HG03066 (cell line): ENCODE data around the gene TMEFF1.
"Not testable (repeated sequence)": the region's sequence is repeated elsewhere in the genome, so short reads cannot be mapped to it uniquely, and the experiment has no call there.

Experiments used
- ATAC-seq: cut with Tn5 transposase; IDR thresholded peaks from one replicate; pipeline ENCODE4 v1.9.1; 2021; ENCODE audit warnings: low read depth; ENCODE audit not compliant: unreplicated experiment

TMEFF1 gene, protein sequence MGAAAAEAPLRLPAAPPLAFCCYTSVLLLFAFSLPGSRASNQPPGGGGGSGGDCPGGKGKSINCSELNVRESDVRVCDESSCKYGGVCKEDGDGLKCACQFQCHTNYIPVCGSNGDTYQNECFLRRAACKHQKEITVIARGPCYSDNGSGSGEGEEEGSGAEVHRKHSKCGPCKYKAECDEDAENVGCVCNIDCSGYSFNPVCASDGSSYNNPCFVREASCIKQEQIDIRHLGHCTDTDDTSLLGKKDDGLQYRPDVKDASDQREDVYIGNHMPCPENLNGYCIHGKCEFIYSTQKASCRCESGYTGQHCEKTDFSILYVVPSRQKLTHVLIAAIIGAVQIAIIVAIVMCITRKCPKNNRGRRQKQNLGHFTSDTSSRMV

DNA sequence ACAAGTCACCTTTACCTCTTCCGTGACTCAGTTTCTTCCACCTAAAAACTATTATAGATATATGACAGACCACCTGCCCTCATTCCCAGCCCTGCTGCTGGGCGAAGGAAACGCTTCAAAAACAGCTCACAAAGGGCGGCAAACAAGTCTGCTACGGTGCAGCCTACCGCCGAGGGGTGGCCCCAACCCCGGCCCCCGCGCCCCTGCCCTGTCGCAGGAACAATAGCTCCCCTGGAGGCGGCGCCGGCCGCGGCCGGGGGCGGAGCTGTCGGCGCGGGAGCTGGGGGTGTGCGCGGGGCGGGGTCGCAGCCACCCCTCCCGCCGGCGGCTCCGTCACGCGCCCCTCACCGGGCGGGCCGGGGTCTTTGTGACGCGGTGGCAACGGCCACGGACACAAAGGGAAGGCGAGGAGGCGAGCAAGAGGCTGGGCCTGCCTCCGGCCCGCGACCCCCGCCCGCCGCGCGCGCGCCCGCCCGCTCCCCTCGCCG lies at the start of gene TMEFF1:
TSS of gene TMEFF1 (plus strand) at position 362 of the 488 bp plus-strand sequence. CDS start 396 bp downstream, outside the sequence.
- peak; percentile 42 for ATAC-seq

DNA sequence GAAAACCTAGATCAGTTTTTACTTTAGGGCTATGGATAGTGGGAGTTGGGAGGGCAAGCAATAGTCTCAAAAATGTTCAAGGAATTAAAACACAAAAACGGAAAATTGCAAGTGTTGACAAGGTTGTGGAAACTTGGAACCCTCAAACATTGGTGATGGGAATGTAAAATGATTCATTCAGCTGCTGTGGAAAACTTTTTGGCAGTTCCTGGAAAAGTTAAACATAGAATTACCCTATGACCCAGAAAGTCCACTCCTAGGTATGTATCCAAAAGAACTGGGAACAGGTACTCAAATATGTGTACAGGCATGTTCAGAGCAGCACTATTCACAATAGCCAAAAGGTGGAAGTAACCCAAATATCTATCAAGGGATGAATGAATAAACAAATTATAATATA lies 47.2 kb upstream of the TMEFF1 start:
- no peak for ATAC-seq

DNA sequence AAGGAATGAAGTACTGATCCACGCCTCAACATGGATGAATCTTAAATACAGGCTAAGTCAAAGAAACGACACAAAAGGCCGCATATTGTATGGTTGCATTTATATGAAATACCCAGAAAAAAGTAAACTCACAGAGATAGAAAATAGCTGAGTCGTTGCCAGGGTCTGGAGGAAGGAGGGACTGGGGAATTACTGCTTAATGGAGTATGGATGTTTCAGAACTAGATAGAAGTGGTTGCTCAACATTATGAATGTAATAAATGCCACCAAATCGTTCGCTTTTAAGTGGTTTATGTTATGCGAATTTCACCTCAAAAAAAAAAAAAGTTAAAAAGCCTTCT lies 46.8 kb upstream of the TMEFF1 start:
- no peak for ATAC-seq

DNA sequence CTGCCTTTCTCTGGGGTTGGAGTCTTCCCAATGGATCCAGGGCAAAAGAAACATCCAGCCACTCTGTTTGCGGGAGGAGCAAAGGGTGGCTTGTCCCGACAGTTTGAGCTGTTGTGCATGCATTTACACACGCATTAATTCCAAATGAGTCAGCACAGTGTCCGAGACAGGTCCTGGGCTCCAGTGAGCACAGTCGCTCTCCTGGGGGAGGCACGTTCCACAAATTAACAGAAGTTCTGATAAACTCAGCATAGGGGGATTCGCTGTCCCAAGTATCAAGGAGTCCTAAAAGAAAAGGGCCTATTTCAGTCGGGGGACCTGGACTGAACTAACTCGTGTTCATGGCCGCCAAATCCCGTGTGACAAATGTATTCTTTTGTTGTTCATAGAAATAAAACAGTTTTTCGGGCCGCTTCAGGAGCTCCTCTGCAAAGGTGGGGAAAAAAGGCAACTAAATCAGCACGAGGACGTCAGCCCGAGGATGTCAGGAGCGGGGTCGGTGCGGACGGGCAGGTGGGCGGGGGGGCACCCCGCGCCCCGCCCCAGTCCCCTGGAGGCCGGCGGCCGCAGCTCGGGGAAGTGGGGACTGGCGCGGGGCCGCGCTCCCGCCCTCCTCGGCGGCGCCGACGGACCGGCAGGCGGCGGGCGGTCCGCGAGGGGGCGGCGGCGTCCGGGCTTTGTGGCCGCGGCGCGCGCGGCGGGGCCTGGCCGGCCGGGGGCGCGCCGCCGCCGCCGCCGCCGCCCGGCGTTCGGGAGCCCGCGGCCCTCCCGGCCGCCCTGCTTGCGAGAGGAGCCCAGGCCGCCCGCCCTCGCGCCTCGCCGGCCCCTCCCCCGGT lies 46.2 kb upstream of the TMEFF1 start, which contains the start of gene MSANTD3:
TSS of gene MSANTD3 (plus strand) at position 614 of the 836 bp plus-strand sequence. CDS start 14,796 bp downstream, outside the sequence.
- ATAC-seq = peak; percentile 65

DNA sequence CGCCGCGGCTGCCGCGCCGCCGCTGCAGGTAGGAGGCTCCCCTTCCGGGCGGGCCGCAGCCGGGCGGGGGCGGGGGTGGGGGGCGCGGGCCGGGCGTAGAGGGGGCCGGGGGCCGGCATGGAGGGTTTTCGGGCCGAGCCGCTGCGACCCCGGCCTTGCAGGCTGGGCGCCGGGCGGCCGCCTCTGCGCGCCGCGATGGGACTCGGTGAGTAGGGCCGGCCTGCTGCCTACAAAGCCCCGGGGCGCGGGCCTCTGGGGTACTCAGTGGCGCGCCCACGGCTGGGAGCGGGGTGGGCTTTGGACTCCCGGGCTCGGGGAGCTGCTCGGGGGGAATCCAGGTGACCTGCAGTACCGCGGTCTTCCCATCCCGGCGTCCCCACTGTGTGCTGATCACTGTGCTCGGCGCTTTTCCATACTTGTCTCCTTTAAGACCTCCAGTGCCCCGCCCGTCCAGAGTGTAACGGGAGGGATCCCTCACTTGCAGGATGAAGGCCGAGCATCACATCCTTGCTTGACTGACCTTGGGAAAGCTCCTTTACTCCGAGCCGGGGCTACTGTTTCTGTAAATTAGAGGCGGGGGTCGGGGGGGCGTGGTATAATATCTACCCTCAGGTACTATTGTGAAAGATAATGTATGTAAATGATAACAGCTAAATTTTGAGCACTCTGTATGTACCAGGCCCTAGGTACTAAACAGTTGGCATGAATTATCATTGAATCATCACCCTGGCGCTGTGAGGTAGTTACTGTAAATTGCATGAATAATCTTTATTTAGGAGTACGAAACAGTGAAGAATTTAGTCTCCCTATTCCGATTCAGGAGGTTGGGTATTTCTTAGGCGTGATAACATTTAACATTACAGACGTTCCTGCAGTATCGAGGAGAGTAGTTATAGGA lies 45.3 kb upstream of the TMEFF1 start:
- ATAC-seq = peak; percentile 56

DNA sequence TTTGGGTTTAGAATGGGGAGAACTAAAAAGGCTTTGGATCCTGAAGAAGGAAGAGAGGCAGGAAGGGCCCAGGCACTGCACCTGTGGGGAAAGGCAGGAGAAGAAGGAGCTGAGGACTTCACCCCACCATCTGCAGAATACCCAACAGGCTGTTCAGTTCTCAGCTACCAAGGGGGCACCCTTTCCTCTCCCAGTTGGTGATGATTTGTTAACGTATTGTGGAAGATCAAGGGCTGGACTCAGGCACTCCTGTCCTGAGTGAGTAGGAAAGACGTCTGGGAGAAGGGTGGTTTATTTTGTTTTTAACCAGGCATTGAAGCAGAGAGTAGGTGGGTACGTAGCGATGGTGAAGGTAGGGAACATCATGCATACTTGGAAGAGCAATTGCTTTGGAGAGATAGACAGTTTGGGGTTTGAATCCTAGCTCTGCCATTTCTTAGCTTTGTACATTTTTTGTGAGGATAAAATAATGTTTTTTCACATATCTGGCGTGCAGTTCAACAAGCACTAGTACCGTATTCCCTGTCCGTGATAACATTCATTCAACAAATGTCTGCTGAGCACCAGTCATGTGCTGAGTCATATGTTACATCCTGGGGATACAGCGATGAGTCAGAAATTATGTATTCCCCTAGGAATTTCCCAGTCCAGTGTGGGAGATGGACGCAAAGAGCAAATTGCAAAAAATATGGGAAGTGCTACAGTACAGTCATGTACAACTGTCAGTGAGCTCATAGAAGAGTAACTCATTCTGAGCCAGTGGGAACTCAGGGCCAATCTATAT lies 43.9 kb upstream of the TMEFF1 start:
- ATAC-seq = no peak

DNA sequence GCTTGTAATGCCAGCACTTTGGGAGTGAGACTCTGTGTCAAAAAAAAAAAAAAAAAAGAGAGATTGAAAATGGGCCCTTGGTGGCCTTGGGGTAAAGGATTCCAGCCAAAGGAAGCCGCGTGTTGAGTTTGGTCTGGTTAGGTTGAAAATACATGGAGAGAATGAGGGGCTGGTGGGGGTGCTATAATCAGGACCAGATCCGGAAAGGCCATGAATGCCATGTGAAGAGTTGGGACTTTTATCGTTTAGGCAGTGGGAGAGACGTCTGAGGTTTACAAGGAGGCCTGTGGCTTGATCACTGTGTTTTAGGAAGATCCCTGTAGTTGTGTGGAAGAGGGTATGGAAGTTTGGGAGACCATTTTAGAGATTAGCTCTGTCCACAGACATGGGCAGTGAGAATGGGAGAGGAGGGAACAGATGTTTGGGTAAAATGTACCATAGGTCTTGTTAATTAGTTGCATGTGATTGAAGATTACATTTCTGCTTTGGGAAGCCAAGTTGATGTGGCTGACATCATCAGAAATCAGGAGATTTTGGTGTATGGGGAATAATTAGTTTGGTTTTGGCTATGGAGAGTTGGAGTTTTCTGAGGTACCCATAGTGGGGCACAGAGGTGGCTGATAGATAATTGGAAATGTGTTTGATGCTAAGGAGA lies 42.5 kb upstream of the TMEFF1 start:
- no peak for ATAC-seq

DNA sequence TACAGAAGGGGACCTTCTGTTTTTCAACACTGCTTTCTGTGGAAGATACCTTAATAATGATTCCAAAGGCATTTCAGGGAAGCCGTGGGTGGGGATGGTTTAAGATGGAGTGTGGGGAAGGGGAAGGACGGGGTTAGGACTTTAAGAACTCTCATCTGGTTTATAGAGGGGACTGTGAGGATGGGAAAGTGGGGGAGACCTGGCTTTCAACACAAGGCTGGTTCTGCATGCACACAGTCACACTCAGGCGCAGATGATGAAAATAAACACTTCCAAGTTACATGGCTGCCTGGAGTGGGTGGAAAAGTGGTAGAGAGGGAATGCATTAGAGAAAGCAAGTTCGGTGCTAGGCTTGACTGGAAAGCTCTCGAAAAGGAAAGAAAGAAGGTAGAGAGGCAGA lies 41.1 kb upstream of the TMEFF1 start:
- ATAC-seq = no peak

DNA sequence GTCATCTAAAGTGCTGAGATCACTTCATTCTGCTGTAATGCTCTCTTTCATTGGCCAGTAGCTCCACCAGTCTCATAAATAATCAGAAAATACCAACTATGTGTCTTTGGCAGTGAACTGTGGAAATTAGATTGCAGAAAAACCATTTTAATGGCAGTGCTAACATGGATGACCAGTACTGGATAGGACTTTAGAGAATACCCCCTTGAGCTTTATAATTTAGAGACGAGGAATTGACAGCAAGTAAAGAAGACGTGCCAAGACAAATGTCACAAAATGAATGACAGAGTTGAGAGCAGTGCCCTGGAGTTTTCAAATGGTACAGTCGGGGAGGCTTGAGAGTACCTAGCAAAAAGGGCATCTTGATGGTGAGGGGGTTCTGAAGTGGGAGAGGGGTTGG lies 40.2 kb upstream of the TMEFF1 start:
- ATAC-seq = no peak

DNA sequence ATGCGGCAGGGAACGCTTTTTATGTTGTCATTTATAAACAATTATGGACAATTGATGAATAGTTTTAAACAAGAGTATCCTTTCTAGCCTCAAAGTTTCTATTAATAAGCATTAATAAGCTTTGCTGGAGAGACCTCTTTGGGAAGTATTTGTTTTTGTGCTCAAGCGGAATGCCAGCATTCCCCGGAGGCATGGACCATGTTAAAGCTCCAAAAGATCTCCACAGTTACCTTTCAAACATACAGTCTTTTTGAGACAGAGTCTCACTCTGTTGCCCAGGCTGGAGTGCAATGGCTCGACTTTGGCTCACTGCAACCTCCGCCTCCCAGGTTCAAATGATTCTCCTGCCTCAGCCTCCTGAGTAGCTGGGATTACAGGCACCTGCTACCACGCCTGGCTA lies 36.4 kb upstream of the TMEFF1 start:
- no peak for ATAC-seq

DNA sequence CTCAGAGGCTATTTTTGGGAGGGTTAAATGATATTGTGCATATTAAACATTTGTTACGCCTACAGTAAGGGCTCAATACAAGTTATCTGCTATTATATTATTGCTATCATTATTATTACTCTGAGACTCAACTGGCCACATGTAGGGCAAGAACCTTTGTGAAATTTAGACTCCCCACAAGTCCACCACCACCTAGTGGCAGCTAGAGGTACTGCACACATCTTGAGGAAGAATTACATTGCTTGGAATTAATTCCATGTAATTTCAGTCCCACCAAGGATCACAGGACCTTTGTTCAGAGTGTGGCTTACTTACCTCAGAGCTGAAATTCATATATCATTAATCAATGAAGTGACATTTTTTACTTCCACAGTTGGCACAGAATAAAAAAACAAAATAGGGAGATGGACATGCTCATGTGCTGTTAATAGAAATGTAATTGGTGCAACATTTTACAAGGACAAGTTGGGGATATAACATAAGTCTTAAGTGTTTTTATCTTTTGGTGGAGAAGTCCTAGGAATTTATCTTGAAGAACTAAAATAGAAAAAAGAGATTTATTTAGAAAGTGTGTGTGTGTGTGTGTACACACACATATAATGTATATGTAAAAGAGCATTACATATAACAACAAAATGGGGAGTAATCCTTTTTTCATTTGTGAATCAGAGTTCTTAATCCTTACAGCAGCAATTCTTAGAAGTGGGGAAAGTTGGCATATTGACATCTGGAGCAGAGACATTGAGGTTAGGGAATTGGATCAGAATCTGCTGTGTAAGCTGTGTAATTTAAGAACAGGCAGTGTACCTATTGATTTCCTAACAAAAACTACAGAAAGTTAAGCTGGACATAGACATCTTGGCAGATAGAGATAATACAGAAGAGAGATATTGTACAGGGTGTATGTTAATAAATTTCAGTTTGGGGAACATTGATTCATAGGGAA lies 34.8 kb upstream of the TMEFF1 start:
- no peak for ATAC-seq

DNA sequence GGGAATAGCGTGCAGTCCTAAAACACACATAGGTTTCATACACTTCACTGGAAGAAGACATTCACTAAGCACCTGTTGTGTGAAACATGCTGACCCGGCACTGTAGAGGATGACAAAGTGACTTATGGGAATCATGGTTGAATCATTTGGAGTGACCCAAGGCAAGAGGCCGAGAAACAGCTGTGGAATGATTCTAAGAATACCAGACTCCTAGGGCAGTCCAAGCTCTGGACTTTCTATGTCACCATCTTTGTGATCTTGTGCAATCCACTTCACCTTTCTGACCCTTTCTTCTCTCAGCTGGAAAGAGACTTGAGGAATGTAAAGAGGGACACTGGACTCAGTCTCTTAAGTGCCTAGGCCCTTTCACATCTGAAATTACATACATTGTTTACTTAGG lies 32.9 kb upstream of the TMEFF1 start:
- no peak for ATAC-seq

DNA sequence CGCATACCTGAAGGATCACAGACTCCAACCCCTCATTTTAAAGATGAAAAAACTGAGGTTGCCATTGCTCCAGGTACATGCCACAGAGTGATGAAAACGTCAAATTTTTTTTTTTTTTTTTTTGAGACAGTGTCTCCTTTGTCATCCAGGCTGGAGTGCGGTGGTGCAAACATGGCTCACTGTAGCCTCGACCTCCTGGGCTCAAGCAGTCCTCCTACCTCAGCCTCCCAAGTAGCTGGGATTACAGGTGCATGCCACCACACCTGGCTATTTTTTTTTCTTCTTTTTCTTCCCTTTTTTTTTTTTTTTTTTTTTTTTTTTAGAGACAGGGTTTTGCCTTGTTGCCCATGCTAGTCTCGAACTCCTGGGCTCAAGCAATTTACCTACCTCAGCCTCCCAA lies 32.5 kb upstream of the TMEFF1 start:
- ATAC-seq = not testable (repeated sequence)

DNA sequence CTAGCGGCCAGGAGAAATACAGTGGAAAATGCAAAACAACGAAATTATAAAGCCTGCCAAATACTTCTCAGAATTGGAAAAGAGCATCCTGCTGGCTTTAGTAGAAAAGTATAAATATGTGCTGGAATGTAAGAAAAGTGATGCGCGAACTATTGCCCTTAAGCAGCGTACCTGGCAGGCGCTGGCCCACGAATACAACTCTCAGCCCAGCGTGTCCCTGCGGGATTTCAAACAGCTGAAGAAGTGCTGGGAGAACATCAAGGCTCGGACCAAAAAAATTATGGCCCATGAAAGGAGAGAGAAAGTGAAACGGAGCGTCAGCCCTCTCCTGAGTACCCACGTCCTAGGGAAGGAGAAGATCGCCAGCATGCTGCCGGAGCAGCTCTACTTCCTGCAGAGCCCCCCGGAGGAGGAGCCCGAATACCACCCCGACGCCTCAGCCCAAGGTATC lies 31.0 kb upstream of the TMEFF1 start:
- no peak for ATAC-seq

DNA sequence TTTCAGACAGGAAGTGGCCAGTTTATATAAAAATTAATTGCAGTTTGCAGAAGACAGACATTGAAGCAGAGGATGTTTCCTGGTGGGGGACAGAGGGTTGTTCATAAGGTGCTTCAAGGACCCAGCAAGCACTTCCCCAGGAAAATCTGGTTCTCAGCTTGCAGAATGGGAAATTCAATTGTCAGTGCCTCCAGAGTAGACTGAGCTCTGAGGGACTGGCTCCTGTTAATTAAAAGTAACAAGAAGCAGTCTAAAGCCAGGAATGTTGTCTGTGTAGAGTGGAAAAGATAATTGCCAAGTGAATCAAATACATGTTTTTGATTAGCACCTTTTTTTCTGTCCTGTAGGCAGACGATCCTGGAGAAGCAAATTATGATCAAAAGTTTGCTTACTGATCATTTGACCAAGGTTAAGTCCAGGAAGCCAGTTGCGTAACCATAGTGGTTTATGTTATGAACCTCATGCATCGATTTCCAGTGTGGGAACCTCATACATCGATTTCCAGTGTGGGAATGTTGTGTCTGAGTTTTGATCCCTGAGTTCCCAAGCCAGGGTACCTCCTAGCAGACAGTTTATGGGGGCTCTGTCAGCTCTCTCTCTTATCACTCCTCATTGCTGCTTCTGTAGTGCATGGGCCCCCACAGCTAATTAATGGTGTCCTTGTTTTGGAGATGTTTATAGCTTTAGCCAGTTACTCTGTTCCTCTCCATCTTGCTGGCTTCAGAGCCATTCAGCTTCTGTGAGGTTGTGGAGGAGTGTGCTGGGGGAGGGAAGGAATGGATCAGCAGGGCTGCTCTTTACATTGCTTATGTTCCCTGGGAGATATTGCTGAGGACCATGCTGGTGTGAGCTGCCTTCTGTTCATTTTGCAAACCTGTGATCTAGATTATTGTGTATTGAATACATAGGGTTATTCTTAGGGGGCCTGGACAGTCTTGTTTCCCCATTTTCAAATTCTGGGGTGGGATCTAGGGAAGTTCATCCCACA lies 28.9 kb upstream of the TMEFF1 start:
- no peak for ATAC-seq

DNA sequence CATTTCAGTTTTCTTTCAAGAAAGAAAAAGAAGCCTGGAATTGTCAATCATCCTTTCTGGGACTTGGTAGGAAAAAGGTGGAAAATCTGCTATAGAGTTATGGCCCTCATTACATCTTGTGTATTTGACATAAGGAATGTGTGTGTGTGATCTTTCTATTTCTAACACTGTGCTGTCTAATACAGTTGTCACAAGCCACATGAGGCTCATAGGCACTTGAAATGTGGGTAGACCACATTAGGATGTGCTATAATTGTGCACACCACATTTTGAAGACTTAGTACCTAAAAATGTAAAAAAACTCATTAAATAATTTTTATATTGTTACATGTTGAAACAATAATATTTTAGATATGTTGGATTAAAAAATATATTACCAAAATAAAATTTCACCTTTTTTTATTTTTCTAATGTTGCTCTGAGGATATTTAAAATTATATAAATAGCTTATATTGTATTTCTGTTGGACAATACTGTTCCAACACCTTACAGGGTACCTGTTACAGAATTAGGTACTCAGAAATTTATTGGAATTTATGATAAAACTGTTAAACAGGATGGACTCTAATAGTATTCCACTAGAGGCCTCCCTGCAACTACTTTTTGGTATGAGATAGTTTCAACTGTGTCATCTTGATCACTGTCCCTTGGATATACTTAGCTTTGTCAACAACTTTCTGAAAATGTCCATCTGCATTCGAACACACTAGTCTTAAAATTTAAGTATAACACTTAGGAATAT lies 27.6 kb upstream of the TMEFF1 start:
- ATAC-seq = no peak
